ENCODE data around the gene LRP2BP.
"Not testable (repeated sequence)": the region's sequence is repeated elsewhere in the genome, so short reads cannot be mapped to it uniquely, and the experiment has no call there.

LRP2BP gene

GRCh38 chr4:185318679-185319078 lies 77.0 kb downstream of the LRP2BP start:
- no peak for DNase-seq

GRCh38 chr4:185317880-185318279 lies 77.8 kb downstream of the LRP2BP start:
- DNase-seq, result no peak

- DNase-seq, result not testable (repeated sequence)
Measured at GRCh38 chr4:185317462-185317861, 78.3 kb downstream of the LRP2BP start.

Data from NCI-H2171 treated with DMSO at 0.1 percent for 48 hours (cell line).